Inflammatory macrophage treated with lipopolysaccharide for 4 hours (primary cell): ENCODE data around the gene SPINDOC.

Source experiments
- DNase-seq: peaks from one replicate; pipeline ENCODE4 v3.0.0-alpha.2; 2020

SPINDOC gene

DNA sequence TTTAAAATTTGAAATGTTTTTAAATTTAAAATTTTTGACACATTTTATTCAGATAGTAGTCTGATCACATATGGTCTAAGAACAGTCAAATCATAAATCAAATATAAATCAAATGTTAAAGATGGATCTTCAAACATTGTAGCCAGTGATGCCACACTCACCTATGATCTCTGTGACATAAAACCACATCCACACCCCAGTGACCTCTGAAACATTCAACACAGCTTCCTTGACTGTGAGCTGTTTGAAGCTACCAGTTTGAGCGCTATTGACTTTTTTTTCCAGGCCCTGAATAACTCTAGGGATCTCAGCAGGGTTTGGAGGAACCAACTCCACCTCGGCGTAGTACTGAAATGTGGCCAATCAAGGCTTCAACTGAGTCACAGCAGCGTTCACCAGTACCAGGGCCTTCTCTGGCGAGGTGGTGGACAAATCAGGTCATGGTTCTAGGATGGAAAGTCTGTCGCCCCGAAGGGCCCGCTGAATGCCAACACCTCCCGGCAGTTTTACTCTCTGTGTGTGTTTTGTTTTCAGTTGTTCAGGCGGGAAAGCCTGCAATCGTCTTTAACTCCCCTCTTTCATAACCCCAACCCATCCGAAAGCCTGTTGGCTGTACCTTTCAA is 21.4 kb downstream of the SPINDOC start:
- DNase-seq = no peak

DNA sequence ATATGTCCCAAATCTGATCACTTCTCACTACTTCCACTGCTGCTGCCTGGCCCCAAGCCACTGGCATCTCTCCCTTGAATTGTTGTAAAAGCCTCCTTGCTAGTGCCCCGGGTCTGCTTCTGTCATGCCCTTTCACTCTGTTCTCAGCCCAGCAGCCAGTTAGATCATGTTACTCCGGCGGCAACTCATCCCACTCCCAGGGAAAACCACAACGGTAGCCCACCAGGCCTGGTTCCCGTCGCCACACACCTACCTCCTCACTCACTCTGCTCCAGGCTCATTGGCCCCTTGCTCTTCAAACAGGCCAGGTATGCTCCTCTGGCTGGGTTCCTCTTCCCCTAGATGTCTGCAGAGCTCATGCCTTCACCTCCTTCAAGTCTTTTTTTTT is 21.9 kb downstream of the SPINDOC start:
- no peak for DNase-seq

DNA sequence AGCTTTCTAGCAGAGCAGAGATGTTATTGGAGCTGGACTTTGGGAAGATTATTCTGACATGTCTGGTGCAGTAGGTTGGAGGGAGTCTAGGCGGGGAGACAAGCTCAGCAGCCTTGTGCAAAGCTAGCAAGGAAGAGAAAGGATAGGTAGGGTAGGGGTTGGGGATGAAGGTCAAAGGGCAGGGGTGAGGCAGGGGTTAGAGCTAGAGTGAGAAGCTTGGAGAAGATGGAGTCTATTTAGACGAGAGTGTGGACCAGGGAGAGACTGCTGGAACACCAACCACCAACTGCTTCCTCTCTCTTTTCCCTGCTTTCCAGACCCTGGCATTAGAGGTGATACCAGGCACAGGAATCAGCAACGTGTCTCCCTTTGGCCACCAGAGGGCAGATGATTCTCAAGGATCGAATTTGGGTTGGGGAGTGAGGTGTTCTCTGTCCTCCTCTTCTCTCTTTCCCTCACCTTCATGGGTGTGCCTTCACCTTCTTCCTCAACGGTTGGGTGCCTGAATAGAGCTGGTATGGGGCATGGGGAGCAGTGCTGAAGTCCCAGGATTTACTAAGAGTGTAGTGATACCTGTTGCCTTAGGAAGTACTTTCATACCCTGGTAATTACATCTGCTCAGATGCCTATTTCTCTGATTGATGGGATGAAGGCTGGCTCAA is 23.9 kb downstream of the SPINDOC start:
- DNase-seq = peak; percentile 73

DNA sequence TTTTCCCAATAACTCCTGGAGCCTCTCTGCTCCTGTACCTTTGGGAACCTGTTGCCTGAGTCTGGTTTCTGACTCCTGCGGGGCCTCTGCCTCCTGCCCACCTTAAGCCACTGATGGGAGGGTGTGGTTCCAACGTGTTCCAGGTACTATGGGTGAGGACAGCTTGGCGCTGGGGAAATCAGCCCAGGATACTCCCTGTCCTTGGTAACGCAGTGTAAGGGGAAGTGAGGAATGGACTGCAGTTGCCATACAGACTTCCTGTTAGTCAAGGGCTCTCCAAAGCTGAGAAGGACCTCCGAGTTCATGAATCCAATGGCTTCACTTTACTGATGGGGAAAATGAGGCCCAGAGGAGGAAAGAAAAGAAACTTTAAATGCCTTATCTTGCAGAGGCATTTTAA is 24.5 kb downstream of the SPINDOC start:
- DNase-seq = peak; percentile 76

DNA sequence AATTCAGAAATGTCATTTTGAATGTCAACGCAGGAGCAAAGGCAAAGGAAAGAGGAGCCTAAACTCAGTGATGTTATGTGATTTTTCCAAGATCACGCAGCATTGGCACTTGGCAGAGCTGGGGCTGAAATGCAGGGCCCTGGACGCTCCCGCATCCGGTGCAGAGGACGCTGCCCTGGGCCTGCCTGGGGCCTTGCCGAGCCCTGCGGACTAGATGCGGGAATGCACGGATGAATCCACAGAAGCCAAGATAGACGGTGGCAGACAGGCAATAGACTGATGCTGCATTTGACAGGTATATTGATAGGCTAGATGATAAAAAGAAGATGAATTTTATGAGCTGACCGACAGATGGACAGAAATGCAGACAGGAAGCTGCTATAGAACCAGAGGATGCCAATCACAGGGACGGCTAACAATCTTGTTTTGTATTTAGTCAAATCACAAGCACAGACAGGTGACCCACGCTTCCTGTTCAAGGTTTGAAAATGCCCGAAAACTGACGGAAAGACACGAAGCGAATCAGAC is 25.0 kb downstream of the SPINDOC start:
- no peak for DNase-seq

DNA sequence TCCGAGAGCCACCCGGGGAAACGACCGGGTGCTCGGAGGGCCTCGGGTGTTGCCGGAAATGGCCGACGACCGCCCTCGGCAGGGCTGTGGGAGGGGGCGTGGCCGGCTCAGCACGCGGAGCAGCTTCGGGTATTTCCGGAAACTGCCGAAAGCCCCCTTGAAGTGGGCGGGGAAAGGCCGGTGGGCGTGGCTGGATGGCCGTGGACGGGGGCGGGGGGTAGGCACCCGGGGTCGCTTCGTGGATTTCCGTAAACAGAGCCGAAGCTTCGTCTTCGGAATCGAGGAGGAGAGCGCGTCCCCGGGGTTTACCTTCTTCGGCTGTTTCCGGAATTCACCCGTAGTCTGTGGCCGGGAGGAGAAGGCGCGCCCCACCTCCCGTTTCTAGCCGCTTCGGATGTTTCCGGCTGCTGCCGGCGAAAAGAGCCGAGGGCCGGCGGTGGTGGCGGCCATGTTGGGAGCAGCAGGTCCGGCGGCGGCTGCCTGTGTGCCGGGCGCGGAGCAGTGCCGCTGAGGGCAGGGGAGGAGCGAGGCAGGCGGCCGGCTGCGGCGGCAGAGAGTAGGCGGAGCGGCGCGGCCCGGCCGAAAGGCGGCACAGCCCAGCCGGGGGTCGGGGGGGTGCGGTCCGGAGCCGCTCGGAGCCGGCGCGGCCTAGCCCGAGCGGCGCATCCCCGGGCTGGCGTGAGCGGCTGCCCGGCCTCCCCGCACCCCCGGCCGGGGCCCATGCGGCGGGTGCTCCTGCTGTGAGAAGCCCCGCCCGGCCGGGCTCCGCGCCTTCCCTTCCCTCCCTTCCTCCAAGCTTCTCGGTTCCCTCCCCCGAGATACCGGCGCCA is 25.6 kb downstream of the SPINDOC start, which contains the start of gene MARK2:
TSS of gene MARK2 (plus strand) at position 433 of the 830 bp plus-strand sequence. CDS start at position 830, 397 bp downstream.
- peak; percentile 98 for DNase-seq

DNA sequence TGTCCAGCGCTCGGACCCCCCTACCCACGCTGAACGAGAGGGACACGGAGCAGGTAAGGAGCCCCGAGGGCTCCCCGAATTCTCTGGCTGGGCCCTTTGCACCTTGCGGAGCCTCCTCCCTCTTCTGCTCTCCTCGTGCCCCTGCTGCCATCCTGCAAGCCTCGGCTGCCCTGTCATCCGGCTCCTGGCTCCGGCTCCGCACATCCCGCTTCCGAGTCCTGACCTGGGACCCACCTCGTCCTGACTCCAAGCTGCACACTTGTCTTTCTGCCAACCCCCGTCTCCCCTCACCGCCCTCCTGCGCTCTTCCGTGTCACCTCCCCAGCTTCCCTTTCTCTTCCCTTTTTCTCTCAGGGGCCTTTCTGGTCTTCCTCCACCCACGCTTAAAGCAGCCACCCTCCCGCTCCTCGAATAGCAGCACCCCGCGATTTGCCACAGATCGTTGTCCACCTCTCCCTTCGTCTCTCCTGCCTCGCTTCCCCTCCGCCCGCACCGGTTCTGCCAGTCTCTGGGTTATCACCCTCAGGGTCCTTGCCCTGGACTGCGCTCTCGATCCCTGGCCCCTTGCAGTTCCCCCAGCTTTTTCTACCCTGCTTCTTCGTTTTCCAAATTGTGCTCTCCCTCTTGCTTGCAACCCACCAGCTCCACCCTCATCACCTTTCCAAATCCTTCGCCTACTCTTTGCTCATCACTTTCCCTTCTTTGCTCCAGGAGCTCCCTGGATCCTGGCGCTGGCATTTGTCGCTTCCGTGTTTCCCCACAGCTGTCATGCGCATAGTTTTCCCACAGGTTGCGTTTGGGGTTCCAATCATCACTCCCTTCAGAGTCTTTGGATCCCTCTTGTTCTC is 26.5 kb downstream of the SPINDOC start:
- peak; percentile 68 for DNase-seq

DNA sequence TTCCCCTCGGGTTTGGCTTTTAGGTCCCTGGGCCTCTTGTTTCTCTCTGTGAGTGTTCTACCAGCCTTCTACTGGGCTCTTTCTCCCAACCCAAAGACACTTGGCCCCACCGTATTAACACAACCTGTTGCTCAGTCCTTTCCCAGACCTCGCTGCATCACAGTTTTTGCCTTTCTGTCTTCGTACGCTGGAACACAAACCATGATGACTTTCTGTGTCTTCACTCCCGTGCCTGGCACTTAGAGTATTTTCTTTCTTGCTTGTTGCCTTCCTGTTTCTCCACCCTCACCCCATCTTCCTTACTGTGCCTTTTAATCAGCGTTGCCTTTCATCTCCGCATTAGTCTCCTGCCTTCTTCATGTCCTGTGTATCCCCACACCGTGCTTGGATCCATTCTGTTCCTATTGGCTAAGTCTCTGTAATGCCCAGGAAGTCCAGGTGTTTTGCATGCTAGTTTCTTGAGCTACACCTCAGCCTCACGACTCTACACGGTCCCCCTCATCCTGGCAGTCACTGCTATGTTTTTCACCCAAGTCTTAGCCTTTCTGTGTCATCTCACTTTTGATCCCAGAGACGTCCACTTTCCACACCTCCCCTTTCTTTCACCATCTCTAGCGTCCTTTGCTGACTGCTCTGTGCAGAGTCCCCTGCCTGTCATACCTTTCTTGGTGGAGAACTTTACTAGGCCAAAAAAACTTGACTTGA is 27.3 kb downstream of the SPINDOC start:
- DNase-seq = peak; percentile 21

DNA sequence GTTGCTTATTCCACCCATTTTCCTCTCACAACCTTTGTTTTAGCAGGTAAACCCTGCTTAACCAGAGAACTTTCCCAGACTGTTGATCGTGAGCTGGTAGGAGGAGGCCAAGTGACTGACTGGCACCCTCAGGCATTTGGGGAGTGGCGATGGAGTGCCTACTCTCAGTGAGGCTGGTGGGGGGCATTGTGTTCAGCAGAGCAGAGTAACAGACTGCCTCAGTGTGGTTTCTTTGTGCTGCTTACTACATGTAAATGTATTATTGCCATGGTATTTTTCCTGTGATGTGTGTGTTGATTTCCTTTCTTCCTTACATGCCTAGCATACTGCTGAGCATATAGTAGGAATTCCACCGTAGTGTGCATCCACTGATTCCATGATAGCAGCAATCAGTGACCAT is 28.3 kb downstream of the SPINDOC start:
- no peak for DNase-seq

DNA sequence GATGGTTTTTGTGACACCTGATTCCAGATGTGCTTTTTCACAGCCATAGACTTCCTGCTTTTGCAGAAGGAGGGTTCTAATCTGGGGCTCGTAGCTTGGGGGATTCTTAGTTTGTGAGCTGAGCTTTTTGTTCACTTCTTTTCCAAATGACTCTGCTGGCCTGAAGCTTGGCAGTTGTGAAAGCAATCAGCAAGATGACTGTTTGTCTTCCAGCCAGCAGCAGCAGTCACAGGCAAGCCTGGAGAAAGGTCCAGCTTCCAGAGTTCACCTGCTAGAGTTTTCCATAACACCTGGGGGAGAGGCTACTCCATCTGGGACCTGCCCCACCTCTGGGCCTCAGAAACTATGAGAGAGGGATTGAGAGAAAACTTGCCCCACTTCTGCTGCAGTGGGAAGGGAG is 29.8 kb downstream of the SPINDOC start:
- no peak for DNase-seq

DNA sequence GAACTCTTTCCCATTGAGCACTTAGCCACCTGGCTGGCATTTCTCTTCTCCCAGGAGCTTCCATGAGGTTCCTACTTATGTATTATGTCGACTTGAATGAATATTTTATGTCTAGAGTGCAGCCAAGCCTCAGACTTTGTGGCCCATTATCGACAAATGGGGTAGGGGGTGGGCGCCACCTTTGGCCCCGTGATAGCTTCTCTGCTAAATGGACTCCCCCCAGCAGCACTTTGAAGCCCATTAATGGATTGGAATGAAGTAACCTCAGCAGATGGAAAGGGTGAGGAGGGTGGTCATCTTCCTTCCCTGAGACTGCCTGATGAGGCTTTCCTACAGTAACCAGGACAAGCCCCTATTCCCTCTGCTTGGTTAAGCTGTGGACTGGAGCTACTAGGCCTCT is 31.6 kb downstream of the SPINDOC start:
- DNase-seq = no peak

DNA sequence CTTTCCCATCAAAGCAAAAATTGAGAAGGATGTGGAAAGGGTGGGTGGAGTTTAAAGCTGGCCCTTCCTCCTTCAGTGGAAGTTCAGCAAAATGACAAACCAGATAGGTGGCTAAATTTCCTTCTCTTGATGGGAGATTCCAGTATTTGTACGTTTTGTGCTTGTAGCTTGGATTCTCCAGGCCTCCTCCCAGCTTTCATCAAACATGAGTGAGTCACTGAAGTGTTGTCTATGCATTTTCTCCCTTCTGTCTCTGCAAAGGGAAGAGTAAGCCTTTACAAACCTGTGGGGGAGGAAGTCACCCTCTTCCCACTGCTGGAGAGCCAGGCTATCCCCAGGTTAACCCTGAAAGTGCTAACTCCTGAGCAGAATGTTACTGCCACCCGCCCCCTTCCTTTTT is 32.0 kb downstream of the SPINDOC start:
- DNase-seq = peak; percentile 94

DNA sequence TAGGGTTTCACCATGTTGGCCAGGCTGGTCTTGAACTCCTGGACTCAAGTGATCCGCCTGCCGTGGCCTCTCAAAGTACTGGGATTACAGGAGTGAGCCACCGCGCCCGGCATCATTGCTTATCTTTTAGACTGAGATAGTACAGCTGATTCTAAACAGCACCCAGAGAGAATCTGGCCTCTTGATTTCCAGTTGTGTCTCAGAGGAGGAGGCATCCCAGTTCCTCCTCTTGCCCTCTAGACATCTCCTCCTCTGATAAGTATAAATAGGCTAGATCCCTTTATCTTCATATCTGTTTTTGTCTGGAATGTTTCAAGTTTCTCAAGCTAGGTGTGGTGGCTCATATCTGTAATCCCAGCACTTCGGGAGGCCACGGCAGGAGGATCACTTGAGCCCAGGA is 32.7 kb downstream of the SPINDOC start:
- DNase-seq = no peak

DNA sequence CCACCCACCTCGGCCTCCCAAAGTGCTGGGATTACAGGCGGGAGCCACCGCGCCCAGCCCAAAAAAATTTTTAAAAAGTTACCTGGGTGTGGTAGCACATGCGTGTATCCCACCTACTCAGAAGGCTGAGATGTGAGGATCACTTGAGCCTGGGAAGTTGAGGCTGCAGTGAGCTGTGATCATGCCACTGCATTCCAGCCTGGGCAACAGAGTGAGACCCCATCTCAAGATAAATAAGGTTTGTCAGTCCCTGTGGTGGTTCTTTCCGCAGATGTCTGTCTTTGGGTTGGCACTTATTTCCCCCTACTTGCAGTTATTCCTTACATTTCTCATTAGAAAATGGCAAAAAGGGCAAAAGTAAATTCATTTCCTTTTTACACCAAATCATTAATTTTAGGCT is 33.6 kb downstream of the SPINDOC start:
- DNase-seq = no peak

DNA sequence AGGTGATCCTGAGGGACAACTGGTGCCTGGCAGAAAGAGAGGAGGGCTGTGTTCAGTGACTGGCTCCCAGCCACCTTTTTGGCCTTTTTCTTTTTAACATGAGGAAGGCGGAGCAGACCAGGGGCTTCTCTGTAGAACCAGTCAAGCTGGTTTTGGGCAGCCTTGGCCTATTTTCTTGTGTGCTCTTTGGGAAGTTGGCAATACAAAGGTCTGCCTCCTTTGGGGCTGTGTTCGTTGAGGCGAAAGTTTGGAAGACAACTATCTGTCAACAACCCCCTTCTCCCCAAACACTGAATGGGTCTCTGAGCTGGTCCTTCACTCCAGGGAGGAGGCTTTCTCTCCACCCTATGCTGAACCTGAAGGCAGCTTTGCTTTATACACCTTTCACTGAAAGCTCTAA is 34.1 kb downstream of the SPINDOC start:
- DNase-seq = no peak

DNA sequence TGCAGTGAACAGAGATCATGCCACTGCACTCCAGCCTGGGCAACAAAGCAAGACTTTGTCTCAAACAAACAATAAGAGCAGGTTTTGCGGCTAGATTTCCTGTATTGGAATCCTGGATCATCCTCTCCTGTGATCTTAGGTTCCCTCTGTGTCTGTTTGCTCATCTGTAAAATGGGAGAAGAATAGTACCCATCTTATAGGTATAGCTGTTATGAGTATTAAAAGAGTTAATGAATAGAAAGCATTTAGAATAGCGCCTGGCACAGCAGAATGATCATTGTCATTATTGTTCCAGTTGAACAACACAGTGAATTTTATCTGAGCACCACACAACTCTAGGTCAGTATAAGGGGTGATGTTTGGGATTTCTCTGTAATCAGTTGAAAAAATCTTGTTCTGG is 36.4 kb downstream of the SPINDOC start:
- DNase-seq = no peak

DNA sequence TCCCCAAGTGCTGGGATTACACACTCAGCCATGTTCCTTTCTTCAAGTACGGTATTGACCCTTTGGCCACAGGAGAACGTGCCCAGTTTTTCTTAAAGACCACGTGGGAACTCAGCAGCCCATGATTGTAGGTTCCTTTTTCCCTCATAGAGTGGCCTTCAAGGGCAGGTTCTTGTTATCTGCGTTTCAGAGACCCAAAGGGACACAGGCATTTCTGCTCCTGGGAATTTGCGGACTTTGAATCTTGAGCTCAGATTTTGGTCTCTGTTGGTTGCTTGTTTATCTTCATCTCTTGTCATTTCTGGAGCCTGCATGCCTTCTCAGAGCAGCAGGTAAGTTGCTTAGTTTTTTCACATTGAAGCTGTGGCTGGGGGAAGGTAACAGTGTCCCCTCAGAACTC is 37.7 kb downstream of the SPINDOC start:
- DNase-seq = no peak

DNA sequence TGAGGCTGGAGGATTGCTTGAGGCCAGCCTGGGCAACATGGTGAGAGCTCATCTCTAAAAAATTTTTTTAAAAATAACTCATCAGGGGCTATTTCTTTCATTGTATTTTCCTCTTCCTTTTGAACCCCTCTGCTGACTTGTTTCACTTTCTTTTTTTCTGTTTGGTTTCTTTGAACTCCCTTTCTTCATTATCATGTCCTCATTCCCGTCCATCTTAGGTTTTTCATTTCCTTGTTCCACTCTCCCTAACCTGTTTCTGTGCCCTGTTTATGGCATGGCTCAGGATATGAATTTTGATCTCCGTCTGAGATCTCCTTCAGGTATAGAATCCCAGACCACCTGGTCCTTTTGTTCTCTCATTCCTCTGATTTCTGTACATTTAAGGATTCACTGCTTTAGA is 38.1 kb downstream of the SPINDOC start:
- peak; percentile 51 for DNase-seq

DNA sequence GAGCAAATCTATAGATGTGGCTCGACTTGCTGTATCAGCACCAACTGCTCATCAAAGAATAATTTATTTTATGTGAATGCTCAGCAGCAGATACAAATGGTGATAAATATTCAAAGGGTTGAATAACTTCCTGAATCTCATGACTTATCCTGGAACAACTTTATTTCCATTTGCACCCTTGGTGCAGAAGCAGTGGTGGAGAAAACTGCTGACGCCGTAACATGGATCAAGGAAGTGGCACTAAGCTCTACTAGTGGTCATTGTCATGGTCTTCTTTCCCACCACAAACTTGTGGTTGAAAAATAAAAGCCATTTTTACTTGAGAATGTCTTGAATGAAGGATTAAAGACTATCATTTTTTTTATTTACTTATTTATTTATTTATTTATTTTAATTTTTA is 40.2 kb downstream of the SPINDOC start:
- peak; percentile 31 for DNase-seq

DNA sequence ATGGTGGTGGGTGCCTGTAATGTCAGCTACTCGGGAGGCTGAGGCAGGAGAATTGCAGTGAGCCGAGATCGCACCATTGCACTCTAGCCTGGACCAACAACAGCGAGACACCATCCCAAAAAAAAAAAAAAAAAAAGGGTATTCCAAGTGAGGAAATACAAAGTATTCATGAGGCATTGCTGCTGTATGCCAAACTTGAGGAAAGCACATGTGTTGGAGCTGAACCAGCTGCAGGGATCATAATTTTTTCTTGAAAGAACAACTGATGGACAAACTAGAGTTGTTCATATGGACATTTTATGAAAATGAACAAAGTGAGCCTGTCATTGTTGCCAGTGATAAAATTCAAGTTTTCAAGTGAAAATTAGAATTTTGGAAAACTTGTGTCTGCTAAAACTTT is 41.4 kb downstream of the SPINDOC start:
- DNase-seq = no peak

DNA sequence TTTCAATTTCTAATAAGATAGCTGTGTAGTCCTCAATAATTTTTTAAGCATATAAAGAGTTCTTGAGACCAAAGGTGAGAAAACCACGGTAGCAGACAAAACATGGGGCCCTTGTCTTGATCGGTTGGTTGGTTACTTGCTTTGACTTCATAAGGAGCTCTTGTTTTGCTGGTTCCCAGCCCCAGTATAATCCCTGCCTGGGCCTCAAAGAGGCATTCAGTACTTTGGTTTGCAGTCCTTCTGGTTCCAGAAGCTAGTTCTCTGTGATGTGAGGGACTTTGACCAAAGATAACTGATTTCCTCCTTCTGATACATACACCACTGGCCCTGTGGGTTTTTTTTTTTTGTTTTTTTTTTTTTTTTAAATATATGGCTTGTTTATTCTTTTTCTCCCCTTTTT is 42.7 kb downstream of the SPINDOC start:
- DNase-seq = no peak
